Neutrophil (primary cell): ENCODE results near the gene CFAP97D2.
"Not testable (repeated sequence)": the region's sequence is repeated elsewhere in the genome, so short reads cannot be mapped to it uniquely, and the experiment has no call there.

Experiments
- H3K27ac ChIP-seq: fragments of 200-600 bp; sonication (generic); 2 replicates; pipeline ENCODE4 v1.5.1; 2016; ENCODE audit warnings: mild to moderate bottlenecking, moderate library complexity
- H3K27me3 ChIP-seq: fragments of 200-600 bp; sonication (generic); 2 replicates; pipeline ENCODE4 v1.6.0; 2016; ENCODE audit warnings: mild to moderate bottlenecking
- H3K36me3 ChIP-seq: fragments of 200-600 bp; sonication (generic); 2 replicates; pipeline ENCODE4 v1.5.1; 2017
- H3K4me1 ChIP-seq, 2 experiments: fragments of 200-600 bp in 1 of 2; sonication (generic) in 1 of 2; 1 replicate in 1 of 2; 2 replicates in 1 of 2; pipeline versions ENCODE4 v1.5.1 to v1.6.1; 2013 to 2016; ENCODE audit warnings: low read depth in 1 of 2, low read length in 1 of 2, mild to moderate bottlenecking in 1 of 2, moderate library complexity in 1 of 2; ENCODE audit not compliant: control insufficient read depth in 1 of 2, insufficient read depth in 1 of 2
- H3K4me3 ChIP-seq, 2 experiments: fragments of 200-600 bp in 1 of 2; sonication (generic) in 1 of 2; 1 replicate in 1 of 2; 2 replicates in 1 of 2; pipeline ENCODE4 v1.5.1; 2013 to 2016; ENCODE audit warnings: low read depth in 1 of 2, low read length in 1 of 2, mild to moderate bottlenecking in 1 of 2, moderate library complexity in 1 of 2
- H3K9me3 ChIP-seq: fragments of 200-600 bp; sonication (generic); 2 replicates; pipeline ENCODE4 v1.5.1; 2016
- CTCF ChIP-seq: fragments of 200-600 bp; sonication (generic); IDR thresholded peaks from 2 replicates; pipeline ENCODE4 v1.5.1; 2016; ENCODE audit warnings: antibody characterized with exemption

The CFAP97D2 gene

DNA sequence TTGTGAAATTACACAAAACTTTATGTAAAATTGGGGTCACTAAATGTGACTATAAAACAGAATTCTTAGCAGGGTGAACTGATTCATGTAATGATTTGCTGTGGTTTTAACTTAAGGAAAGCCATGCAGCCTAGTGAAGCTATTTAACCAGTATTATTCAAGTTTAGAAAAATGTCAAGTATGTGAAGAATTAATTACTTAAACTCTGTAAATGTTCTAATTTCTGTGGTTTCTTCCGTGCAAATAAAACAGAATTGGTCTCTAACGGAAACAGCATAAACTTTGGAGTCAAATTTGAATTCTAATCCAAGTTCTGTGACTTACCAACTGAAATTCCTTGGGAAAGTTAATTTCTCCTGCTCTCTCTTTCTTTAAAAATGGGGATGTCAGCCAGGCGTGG lies 69.0 kb downstream of the CFAP97D2 start:
- H3K4me3 ChIP-seq = no peak overlapping the region
- H3K27me3 ChIP-seq = no peaks in the 10 kb centered on the region
- no peak overlapping the region for H3K27ac ChIP-seq
- H3K9me3 ChIP-seq = no peaks in the 10 kb centered on the region
- H3K4me1 ChIP-seq = no peaks in the 10 kb centered on the region
- no peak for TF ChIP-seq CTCF
- H3K36me3 ChIP-seq = peaks cover 100% of the 10 kb centered on the region

DNA sequence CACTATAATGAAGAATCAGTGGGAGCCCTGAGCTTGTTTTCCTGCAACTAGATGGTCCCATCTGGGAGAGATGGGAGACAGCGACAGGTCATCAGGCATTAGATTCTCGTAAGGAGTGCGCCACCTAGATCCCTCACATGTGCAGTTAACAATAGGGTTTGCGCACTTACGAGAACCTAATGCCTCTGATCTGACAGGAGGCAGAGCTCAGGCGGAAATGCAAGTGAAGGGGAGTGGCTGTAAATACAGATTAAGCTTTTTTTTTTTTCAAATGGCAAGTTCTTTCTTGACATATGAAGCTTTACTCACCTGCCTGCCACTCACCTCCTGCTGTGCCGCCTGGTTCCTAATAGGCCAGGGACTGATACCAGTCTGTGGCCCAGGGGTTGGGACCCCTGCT lies 70.0 kb downstream of the CFAP97D2 start:
- no peak overlapping the region for H3K4me3 ChIP-seq
- H3K27me3 ChIP-seq = no peaks in the 10 kb centered on the region
- no peaks in the 10 kb centered on the region for H3K9me3 ChIP-seq
- H3K4me1 ChIP-seq = no peaks in the 10 kb centered on the region
- H3K36me3 ChIP-seq = peaks cover 92% of the 10 kb centered on the region
- H3K27ac ChIP-seq = no peak overlapping the region
- no peak for TF ChIP-seq CTCF

DNA sequence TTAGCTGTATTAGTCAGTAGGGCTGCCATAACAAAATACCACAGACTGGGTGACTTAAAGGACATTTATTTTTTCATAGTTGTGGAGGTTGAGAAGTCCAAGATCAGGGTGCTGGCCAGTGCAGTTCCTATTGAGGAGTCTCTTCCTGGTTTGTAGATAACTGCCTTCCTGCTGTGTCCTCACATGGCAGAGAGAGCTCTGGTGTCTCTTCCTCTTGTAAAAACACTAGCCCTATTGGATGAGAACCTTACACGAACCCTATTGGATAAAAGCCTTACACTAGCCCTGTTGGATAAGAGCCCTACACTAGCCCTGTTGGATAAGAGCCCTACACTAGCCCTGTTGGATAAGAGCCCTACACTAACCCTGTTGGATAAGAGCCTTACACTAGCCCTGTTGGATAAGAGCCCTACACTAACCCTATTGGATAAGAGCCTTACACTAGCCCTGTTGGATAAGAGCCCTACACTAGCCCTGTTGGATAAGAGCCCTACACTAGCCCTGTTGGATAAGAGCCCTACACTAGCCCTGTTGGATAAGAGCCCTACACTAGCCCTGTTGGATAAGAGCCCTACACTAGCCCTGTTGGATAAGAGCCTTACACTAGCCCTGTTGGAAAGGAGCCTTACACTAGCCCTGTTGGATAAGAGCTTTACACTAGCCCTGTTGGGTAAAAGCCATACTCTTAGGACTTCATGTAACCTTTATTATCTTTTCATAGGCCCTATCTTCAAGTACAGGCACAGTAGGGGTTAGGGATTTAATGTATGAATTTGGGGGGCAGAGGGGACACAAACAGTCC lies 72.8 kb downstream of the CFAP97D2 start:
- H3K36me3 ChIP-seq = peaks cover 91% of the 10 kb centered on the region
- not testable (repeated sequence) for H3K9me3 ChIP-seq

DNA sequence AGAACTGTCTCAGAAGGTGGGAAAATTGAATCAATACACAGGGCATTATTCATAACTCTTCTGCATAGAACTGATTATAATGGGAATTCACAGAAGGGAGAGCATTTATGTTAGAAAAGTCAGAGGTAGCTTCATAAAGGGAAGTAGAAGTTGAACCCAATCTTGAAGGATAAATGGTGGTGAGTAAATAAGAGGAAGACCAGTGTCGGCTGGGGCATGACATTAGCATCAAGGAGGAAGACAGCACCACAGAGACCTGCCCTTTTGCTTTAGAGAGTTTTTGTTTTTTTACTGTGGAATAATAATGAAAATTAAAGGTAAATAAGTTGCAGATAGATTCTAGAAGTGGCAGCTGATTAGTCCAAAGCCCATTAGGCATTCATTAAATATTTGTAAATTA lies 77.5 kb downstream of the CFAP97D2 start:
- no peaks in the 10 kb centered on the region for H3K27me3 ChIP-seq
- H3K4me1 ChIP-seq = no peaks in the 10 kb centered on the region
- no peak overlapping the region for H3K27ac ChIP-seq
- TF ChIP-seq CTCF = no peak
- no peak overlapping the region for H3K4me3 ChIP-seq
- no peaks in the 10 kb centered on the region for H3K9me3 ChIP-seq
- H3K36me3 ChIP-seq = peaks cover 89% of the 10 kb centered on the region

More for the DNA sequence above, 72.8 kb downstream of the CFAP97D2 start:
- H3K4me3 ChIP-seq, H3K27ac ChIP-seq, H3K27me3 ChIP-seq, H3K4me1 ChIP-seq: not testable (repeated sequence)

DNA sequence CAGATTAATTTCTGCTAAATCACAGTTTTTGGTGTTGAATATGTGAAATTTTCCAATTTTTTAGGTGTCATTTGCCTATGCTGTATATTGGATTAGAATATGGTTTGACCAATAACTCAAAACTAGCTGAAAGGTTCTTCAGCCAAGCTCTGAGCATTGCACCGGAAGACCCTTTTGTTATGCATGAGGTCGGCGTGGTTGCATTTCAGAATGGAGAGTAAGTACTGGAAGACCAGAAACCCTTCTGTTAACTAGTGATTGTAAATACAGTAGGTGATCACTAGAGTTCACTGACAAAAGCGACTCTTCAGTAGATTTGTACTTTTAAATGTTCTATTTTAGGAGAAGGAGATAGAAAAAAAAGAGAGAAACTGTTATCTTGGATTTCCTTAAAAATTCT lies 78.0 kb downstream of the CFAP97D2 start:
- H3K4me3 ChIP-seq = no peak overlapping the region

More for the DNA sequence above, 78.0 kb downstream of the CFAP97D2 start:
- no peak for TF ChIP-seq CTCF
- Histone ChIP-seq H3K27me3 (no peaks in the 10 kb centered on the region), H3K4me1 (no peaks in the 10 kb centered on the region), H3K36me3 (peaks cover 88% of the 10 kb centered on the region), H3K27ac (no peak overlapping the region), H3K9me3 (no peaks in the 10 kb centered on the region)
